ENCODE measurements around the gene SFMBT2.

GRCh38 chr10:7188456-7189050, 222.3 kb downstream of the SFMBT2 start:
- no peak for TF ChIP-seq CTCF (IDR thresholded peaks at IDR 0.05)
- no peak for TF ChIP-seq POLR2A (IDR thresholded peaks at IDR 0.05)

Data from body of pancreas (tissue), 4 donors.